Measurements from ENCODE around the gene SNX32. TPM values are rescaled to one million over a fixed set of nuclear protein-coding genes. Genes with fewer than 3 reads are reported as not detected.

SNX32 gene
- total RNA-seq, 4 donors from 2014 or later = 0.58 to 2.6 TPM; not detected in 2

- peak overlapping the region; percentile 98 to 99 for H3K27ac ChIP-seq
- TF ChIP-seq CTCF (IDR thresholded peaks at IDR 0.05) (no peak), POLR2A (IDR thresholded peaks at IDR 0.05) (no peak)
- no peaks in the 10 kb centered on the region for H3K9me3 ChIP-seq
- H3K4me1 ChIP-seq = peaks cover 7 to 13% of the 10 kb centered on the region in 2 donors
- DNase-seq = no peak
- H3K27me3 ChIP-seq = no peaks in the 10 kb centered on the region
- intact Hi-C loops (cut with DNase I; ENCODE audit: low total_unique reads) = no loop called here
- H3K36me3 ChIP-seq = no peaks in the 10 kb centered on the region
- peak overlapping the region; percentile 92 to 99 for H3K4me3 ChIP-seq
Measured at GRCh38 chr11:65858681-65859087, 24.9 kb downstream of the SNX32 start.

GRCh38 chr11:65859095-65859811 lies 25.5 kb downstream of the SNX32 start:
- H3K36me3 ChIP-seq = no peaks in the 10 kb centered on the region
- H3K27me3 ChIP-seq = no peaks in the 10 kb centered on the region
- peak overlapping the region; percentile 98 to 99 for H3K27ac ChIP-seq
- H3K4me1 ChIP-seq = peaks cover 7 to 13% of the 10 kb centered on the region in 2 donors
- TF ChIP-seq CTCF (IDR thresholded peaks at IDR 0.05) = peak in 2 of 4 experiments; percentile 19 to 24
- TF ChIP-seq POLR2A (IDR thresholded peaks at IDR 0.05) = peak; percentile 95 to 99
- intact Hi-C loops (cut with DNase I; ENCODE audit: low total_unique reads) = no loop called here
- H3K4me3 ChIP-seq = peak overlapping the region; percentile 92 to 99
- DNase-seq = peak; percentile 99 to 100
- H3K9me3 ChIP-seq = no peaks in the 10 kb centered on the region

GRCh38 chr11:65859812-65860277 lies 26.1 kb downstream of the SNX32 start:
- TF ChIP-seq POLR2A (IDR thresholded peaks at IDR 0.05) (no peak), CTCF (IDR thresholded peaks at IDR 0.05) (no peak)
- H3K4me3 ChIP-seq = peak overlapping the region; percentile 92 to 99
- intact Hi-C loops (cut with DNase I; ENCODE audit: low total_unique reads) = no loop called here
- no peaks in the 10 kb centered on the region for H3K27me3 ChIP-seq
- DNase-seq = no peak
- H3K27ac ChIP-seq = peak overlapping the region; percentile 98 to 99
- peaks cover 7 to 13% of the 10 kb centered on the region in 2 donors for H3K4me1 ChIP-seq
- H3K9me3 ChIP-seq = no peaks in the 10 kb centered on the region
- no peaks in the 10 kb centered on the region for H3K36me3 ChIP-seq

- H3K9me3 ChIP-seq = no peaks in the 10 kb centered on the region
- intact Hi-C loops (cut with DNase I; ENCODE audit: low total_unique reads) = no loop called here
- DNase-seq = peak; percentile 99
- peak within 1 kb of the TSS; percentile 92 to 99 for H3K4me3 ChIP-seq
- no peaks in the 10 kb centered on the region for H3K27me3 ChIP-seq
- H3K36me3 ChIP-seq = no peaks in the 10 kb centered on the region
- H3K4me1 ChIP-seq = peaks cover 7 to 13% of the 10 kb centered on the region in 2 donors
- peak; percentile 70 to 75 for TF ChIP-seq POLR2A (IDR thresholded peaks at IDR 0.05)
- TF ChIP-seq CTCF (IDR thresholded peaks at IDR 0.05) = peak; percentile 87 to 95 (median 92)
- peak within 1 kb of the TSS; percentile 98 to 99 for H3K27ac ChIP-seq
Measured at GRCh38 chr11:65860278-65861164, 26.8 kb downstream of the SNX32 start, which contains the start of gene MUS81. MUS81 (plus strand) TSS chr11:65860433; CDS start chr11:65860754, 321 bp downstream.

Measured in uterus (tissue), 4 donors.